GM19372 (cell line): ENCODE results near the gene NHLRC4.

Experiments
- ATAC-seq: cut with Tn5 transposase; IDR thresholded peaks from one replicate; pipeline ENCODE4 v1.9.1; 2021; ENCODE audit warnings: mild to moderate bottlenecking, low read depth, moderate library complexity; ENCODE audit not compliant: unreplicated experiment

The NHLRC4 gene

GRCh38 chr16:564690-565418, 2.0 kb upstream of the NHLRC4 start:
- ATAC-seq, result no peak

- no peak for ATAC-seq
Measured at GRCh38 chr16:565419-566330, 1.1 kb upstream of the NHLRC4 start.

- no peak for ATAC-seq
Measured at GRCh38 chr16:567373-568256, 810 bp downstream of the NHLRC4 start.

- no peak for ATAC-seq
Measured at GRCh38 chr16:568401-569258, 1.8 kb downstream of the NHLRC4 start.

- ATAC-seq, result peak; percentile 47
Measured at GRCh38 chr16:569445-570254, 2.8 kb downstream of the NHLRC4 start, which contains the start of gene PIGQ. PIGQ (plus strand) TSS chr16:569968; CDS start chr16:574075, 4,107 bp downstream.

- no peak for ATAC-seq
Measured at GRCh38 chr16:572865-573650, 6.3 kb downstream of the NHLRC4 start.

- no peak for ATAC-seq
Measured at GRCh38 chr16:574021-574760, 7.4 kb downstream of the NHLRC4 start.

- no peak for ATAC-seq
Measured at GRCh38 chr16:575354-576196, 8.8 kb downstream of the NHLRC4 start.

GRCh38 chr16:576197-576822, 9.5 kb downstream of the NHLRC4 start:
- ATAC-seq, result no peak

- no peak for ATAC-seq
Measured at GRCh38 chr16:576823-577201, 10.0 kb downstream of the NHLRC4 start.

- ATAC-seq, result no peak
Measured at GRCh38 chr16:577796-578195, 11.0 kb downstream of the NHLRC4 start.

- no peak for ATAC-seq
Measured at GRCh38 chr16:578232-578869, 11.5 kb downstream of the NHLRC4 start.

- no peak for ATAC-seq
Measured at GRCh38 chr16:578870-579405, 12.1 kb downstream of the NHLRC4 start.

- ATAC-seq, result no peak
Measured at GRCh38 chr16:580141-580945, 13.5 kb downstream of the NHLRC4 start.
